Ishikawa (cell line): ENCODE results near the gene MMAB.

Experiments
- CEBPB ChIP-seq: IDR thresholded peaks from 2 replicates; pipeline ENCODE4 v1.6.1; 2012
- CREB1 ChIP-seq: IDR thresholded peaks from 2 replicates; pipeline ENCODE4 v1.6.1; 2012; ENCODE audit warnings: low read depth
- EGR1 ChIP-seq: IDR thresholded peaks from 2 replicates; pipeline ENCODE4 v1.6.1; 2012
- EP300 ChIP-seq: IDR thresholded peaks from 2 replicates; pipeline ENCODE4 v1.6.1; 2012; ENCODE audit warnings: borderline replicate concordance
- FOXM1 ChIP-seq: IDR thresholded peaks from 2 replicates; pipeline ENCODE4 v1.6.1; 2012; ENCODE audit warnings: low read depth, borderline replicate concordance
- NFIC ChIP-seq: IDR thresholded peaks from 2 replicates; pipeline ENCODE4 v1.6.1; 2012
- RAD21 ChIP-seq: IDR thresholded peaks from 2 replicates; pipeline ENCODE4 v1.6.1; 2012; ENCODE audit warnings: low read depth
- TAF1 ChIP-seq: IDR thresholded peaks from 2 replicates; pipeline ENCODE4 v1.6.1; 2012; ENCODE audit warnings: low read depth, mild to moderate bottlenecking
- TCF12 ChIP-seq: IDR thresholded peaks from 2 replicates; pipeline ENCODE4 v1.6.1; 2012; ENCODE audit warnings: low read depth
- TEAD4 ChIP-seq: IDR thresholded peaks from 2 replicates; pipeline ENCODE4 v1.6.1; 2012
- YY1 ChIP-seq: IDR thresholded peaks from 2 replicates; pipeline ENCODE4 v1.6.1; 2012; ENCODE audit warnings: low read depth
- ZBTB7A ChIP-seq: IDR thresholded peaks from 2 replicates; pipeline ENCODE4 v1.6.1; 2012; ENCODE audit warnings: low read depth
- TF ChIP-seq, protein P1 (sequence below): IDR thresholded peaks from 2 replicates; pipeline ENCODE4 v1.6.1; 2012
- TF ChIP-seq, protein P2 (sequence below): IDR thresholded peaks from 2 replicates; pipeline ENCODE4 v1.6.1; 2012; ENCODE audit warnings: low read depth, mild to moderate bottlenecking
- TF ChIP-seq, protein P3 (sequence below): IDR thresholded peaks from 2 replicates; pipeline ENCODE4 v1.6.1; 2012

Gene MMAB

DNA sequence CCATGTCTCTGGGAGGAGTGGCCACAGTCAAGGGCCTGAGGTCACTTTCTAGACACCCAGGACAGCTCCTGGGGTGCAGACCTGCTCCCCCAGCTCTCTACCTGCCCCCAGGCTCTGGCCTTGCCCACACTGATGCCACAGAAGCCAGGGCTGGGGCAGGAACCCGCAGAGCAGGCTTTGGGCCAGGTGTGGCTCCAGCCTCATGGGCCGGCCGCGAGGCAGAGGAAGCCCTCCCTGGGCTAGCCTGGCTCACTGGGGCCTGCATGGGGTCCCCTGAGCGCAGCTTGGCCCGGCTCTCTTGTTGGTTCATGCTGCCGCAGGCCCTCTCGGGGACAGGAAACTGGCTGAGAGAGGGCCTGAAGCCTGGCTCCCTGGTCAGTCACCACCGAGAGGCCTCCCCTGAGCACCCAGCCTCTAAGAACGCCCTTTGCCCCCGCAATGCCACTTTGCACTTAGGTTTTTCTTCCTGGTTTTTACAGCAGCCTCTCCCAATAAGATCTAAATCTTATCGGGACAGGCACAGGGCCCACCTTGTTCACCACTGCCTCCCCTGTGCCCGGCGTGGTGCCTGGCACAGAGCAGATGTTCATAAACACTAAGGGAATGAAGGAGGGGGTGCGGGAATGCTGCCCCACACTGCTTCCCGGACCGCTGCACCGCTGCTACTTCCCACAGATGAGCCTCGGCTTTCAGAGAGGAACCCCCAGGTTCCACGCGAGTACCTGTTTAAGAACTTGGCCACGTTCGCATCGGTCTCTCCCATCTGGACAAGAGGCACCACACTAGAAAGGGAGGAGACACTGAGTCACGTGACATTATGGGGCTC lies 14.7 kb downstream of the MMAB start:
- TF ChIP-seq, protein P1, sequence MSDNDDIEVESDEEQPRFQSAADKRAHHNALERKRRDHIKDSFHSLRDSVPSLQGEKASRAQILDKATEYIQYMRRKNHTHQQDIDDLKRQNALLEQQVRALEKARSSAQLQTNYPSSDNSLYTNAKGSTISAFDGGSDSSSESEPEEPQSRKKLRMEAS, result no peak
- no peak for TF ChIP-seq RAD21
- no peak for TF ChIP-seq ZBTB7A
- no peak for TF ChIP-seq EGR1
- no peak for TF ChIP-seq NFIC
- TF ChIP-seq YY1, result no peak
- no peak for TF ChIP-seq CREB1
- no peak for TF ChIP-seq TEAD4
- TF ChIP-seq, protein P2, sequence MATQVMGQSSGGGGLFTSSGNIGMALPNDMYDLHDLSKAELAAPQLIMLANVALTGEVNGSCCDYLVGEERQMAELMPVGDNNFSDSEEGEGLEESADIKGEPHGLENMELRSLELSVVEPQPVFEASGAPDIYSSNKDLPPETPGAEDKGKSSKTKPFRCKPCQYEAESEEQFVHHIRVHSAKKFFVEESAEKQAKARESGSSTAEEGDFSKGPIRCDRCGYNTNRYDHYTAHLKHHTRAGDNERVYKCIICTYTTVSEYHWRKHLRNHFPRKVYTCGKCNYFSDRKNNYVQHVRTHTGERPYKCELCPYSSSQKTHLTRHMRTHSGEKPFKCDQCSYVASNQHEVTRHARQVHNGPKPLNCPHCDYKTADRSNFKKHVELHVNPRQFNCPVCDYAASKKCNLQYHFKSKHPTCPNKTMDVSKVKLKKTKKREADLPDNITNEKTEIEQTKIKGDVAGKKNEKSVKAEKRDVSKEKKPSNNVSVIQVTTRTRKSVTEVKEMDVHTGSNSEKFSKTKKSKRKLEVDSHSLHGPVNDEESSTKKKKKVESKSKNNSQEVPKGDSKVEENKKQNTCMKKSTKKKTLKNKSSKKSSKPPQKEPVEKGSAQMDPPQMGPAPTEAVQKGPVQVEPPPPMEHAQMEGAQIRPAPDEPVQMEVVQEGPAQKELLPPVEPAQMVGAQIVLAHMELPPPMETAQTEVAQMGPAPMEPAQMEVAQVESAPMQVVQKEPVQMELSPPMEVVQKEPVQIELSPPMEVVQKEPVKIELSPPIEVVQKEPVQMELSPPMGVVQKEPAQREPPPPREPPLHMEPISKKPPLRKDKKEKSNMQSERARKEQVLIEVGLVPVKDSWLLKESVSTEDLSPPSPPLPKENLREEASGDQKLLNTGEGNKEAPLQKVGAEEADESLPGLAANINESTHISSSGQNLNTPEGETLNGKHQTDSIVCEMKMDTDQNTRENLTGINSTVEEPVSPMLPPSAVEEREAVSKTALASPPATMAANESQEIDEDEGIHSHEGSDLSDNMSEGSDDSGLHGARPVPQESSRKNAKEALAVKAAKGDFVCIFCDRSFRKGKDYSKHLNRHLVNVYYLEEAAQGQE, result no peak
- TF ChIP-seq TCF12, result no peak
- TF ChIP-seq EP300, result no peak
- no peak for TF ChIP-seq FOXM1
- no peak for TF ChIP-seq CEBPB
- TF ChIP-seq, protein P3, sequence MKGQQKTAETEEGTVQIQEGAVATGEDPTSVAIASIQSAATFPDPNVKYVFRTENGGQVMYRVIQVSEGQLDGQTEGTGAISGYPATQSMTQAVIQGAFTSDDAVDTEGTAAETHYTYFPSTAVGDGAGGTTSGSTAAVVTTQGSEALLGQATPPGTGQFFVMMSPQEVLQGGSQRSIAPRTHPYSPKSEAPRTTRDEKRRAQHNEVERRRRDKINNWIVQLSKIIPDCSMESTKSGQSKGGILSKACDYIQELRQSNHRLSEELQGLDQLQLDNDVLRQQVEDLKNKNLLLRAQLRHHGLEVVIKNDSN, result no peak
- no peak for TF ChIP-seq TAF1

DNA sequence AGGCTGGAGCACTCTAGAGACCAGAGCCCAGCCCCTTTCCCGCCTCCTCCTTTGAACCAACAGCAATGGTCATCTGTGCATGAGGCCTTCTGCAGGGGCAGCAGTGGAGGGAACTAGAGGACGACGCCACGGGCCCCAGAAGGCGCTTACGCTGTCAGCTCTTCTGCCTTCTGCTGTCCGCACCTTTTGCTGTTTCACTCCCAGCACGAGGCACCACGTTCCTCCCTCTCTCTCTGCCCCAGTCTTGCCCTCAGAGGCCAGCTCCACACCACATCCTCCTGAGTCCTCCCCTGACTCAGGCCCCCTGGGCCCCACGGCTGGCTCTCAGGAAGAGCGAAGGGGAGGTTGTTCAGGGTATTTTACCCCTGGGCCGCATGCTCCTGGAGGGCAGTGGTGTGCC lies 15.5 kb downstream of the MMAB start:
- TF ChIP-seq ZBTB7A (no peak), EGR1 (no peak), TCF12 (no peak), NFIC (no peak), TAF1 (no peak), CREB1 (no peak), YY1 (no peak), RAD21 (no peak), TEAD4 (no peak), CEBPB (no peak), EP300 (no peak)
- TF ChIP-seq, protein P1, result no peak
- TF ChIP-seq, protein P2, result no peak
- TF ChIP-seq, protein P3, result no peak

DNA sequence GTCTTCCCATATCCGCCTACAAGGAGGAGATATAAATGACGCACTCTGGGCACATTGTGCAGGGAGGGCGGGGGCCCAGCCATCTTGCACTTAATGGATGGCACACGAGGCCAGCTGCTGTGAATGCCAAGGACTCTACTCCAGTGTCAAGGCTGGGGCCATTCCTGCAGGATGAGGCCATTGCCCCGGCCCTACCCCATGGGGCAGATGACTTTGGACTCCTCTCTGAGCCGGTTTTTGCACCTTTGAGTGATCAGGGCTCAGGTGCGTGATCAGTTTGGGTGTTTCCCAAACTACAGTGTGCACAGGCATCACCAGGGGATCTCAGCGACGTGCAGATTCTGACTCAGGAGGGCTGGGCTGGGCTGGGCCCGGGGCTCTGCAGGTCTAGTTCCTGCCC lies 16.1 kb downstream of the MMAB start:
- TF ChIP-seq NFIC (no peak), ZBTB7A (no peak), FOXM1 (no peak), YY1 (no peak), CREB1 (no peak), EGR1 (no peak), TEAD4 (no peak), RAD21 (no peak), CEBPB (no peak), EP300 (no peak), TAF1 (no peak), TCF12 (no peak)
- TF ChIP-seq, protein P2, result no peak
- TF ChIP-seq, protein P1, result no peak
- TF ChIP-seq, protein P3, result no peak
